IMR-90 (cell line): ENCODE results near the gene SHC1. TPM values are rescaled to one million over a fixed set of nuclear protein-coding genes. Genes with fewer than 3 reads are reported as not detected.

Experiments
- ATAC-seq: fragments of 200-7000 bp; cut with Tn5 transposase; 2 replicates; pipeline ENCODE4 v1.9.1; 2020; ENCODE audit warnings: low read depth, mild to moderate bottlenecking, moderate library complexity
- BruUV-seq: library from RNA; stranded (reverse); fragments of 400-500 nt; replicated peaks from 2 replicates; lab custom pipeline; 2021; lab: Mats Ljungman, UMichigan
- CTCF ChIA-PET: fragments of 300-600 bp; formaldehyde crosslinking; extraction: SDS; loops from one replicate; lab custom pipeline; 2021; ENCODE audit warnings: antibody characterized with exemption; lab: Yijun Ruan, JAX
- POLR2A ChIA-PET: fragments of 300-600 bp; sonication (Branson Sonifier 250); formaldehyde crosslinking; loops from one replicate; lab custom pipeline; 2022; ENCODE audit warnings: antibody characterized with exemption; ENCODE audit not compliant: unreplicated experiment; lab: Charles Lee
- DNase-seq: peaks from one replicate; pipeline ENCODE4 v3.0.0; 2013
- H2AFZ ChIP-seq: replicated peaks from 2 replicates; pipeline ENCODE3; 2013; ENCODE audit warnings: low read length, mild to moderate bottlenecking; ENCODE audit not compliant: poor library complexity
- H2AK5ac ChIP-seq: 2 replicates; pipeline ENCODE4 v1.6.1; 2013; ENCODE audit warnings: low read depth, low read length, inconsistent platforms
- H2AK9ac ChIP-seq: replicated peaks from 2 replicates; pipeline ENCODE3; 2013; ENCODE audit warnings: mild to moderate bottlenecking, low read depth, low read length, moderate library complexity; ENCODE audit not compliant: poor library complexity
- H2BK120ac ChIP-seq: 2 replicates; pipeline ENCODE4 v1.6.1; 2013; ENCODE audit warnings: low read depth, low read length, inconsistent platforms
- H2BK15ac ChIP-seq: 3 replicates; pipeline ENCODE4 v1.6.1; 2013; ENCODE audit warnings: low read depth, low read length, inconsistent platforms
- H2BK20ac ChIP-seq: 2 replicates; pipeline ENCODE4 v1.6.1; 2013; ENCODE audit warnings: low read depth, mild to moderate bottlenecking, inconsistent platforms, low read length, moderate library complexity
- H2BK5ac ChIP-seq: 2 replicates; pipeline ENCODE4 v1.6.1; 2013; ENCODE audit warnings: mild to moderate bottlenecking, low read depth, low read length, inconsistent platforms; ENCODE audit not compliant: poor library complexity, severe bottlenecking
- H3K14ac ChIP-seq: replicated peaks from 2 replicates; pipeline ENCODE4 v1.6.1; 2013; ENCODE audit warnings: low read depth, low read length, inconsistent platforms
- H3K18ac ChIP-seq: 2 replicates; pipeline ENCODE4 v1.6.1; 2013; ENCODE audit warnings: low read depth, low read length, control low read depth
- H3K23ac ChIP-seq: 2 replicates; pipeline ENCODE4 v1.6.1; 2013; ENCODE audit warnings: low read depth, low read length, inconsistent platforms
- H3K27ac ChIP-seq: 2 replicates; pipeline ENCODE4 v1.5.1; 2013; ENCODE audit warnings: mild to moderate bottlenecking, control low read depth, low read length; ENCODE audit not compliant: insufficient read depth
- H3K27me3 ChIP-seq: 2 replicates; pipeline ENCODE4 v1.6.1; 2013; ENCODE audit warnings: low read length; ENCODE audit not compliant: control insufficient read depth, insufficient read depth
- H3K36me3 ChIP-seq: 2 replicates; pipeline ENCODE4 v1.6.1; 2013; ENCODE audit warnings: low read length, mixed read lengths; ENCODE audit not compliant: control insufficient read depth, insufficient read depth
- H3K4ac ChIP-seq: 2 replicates; pipeline ENCODE4 v1.6.1; 2013; ENCODE audit warnings: low read depth, low read length, inconsistent platforms
- H3K4me1 ChIP-seq: 2 replicates; pipeline ENCODE4 v1.6.1; 2013; ENCODE audit warnings: low read length, mixed read lengths; ENCODE audit not compliant: control insufficient read depth, insufficient read depth
- H3K4me2 ChIP-seq: 2 replicates; pipeline ENCODE4 v1.6.1; 2013; ENCODE audit warnings: low read depth, mild to moderate bottlenecking, control low read depth, low read length, moderate library complexity
- H3K4me3 ChIP-seq: 2 replicates; pipeline ENCODE4 v1.5.1; 2013; ENCODE audit warnings: low read depth, mild to moderate bottlenecking, control low read depth, low read length, moderate library complexity; ENCODE audit not compliant: insufficient read depth
- H3K56ac ChIP-seq: 2 replicates; pipeline ENCODE4 v1.6.1; 2013; ENCODE audit warnings: low read length, inconsistent platforms; ENCODE audit not compliant: insufficient read depth; ENCODE audit errors: extremely low read depth
- H3K79me1 ChIP-seq, 2 experiments: 2 replicates each; pipeline ENCODE4 v1.6.1; 2013; ENCODE audit warnings: low read length in 2 of 2, inconsistent platforms in 1 of 2, low read depth in 1 of 2
- H3K9ac ChIP-seq: 2 replicates; pipeline ENCODE4 v1.6.1; 2013; ENCODE audit warnings: low read depth, low read length, control low read depth
- H3K9me1 ChIP-seq: 2 replicates; pipeline ENCODE4 v1.6.1; 2013; ENCODE audit warnings: low read length, inconsistent platforms; ENCODE audit not compliant: insufficient read depth
- H3K9me3 ChIP-seq: 2 replicates; pipeline ENCODE4 v1.6.1; 2013; ENCODE audit warnings: low read length; ENCODE audit not compliant: control insufficient read depth, insufficient read depth
- H4K20me1 ChIP-seq: 2 replicates; pipeline ENCODE4 v1.6.1; 2013; ENCODE audit warnings: low read length, inconsistent platforms; ENCODE audit not compliant: insufficient read depth
- H4K5ac ChIP-seq: 2 replicates; pipeline ENCODE4 v1.6.1; 2013; ENCODE audit warnings: mild to moderate bottlenecking, low read depth, low read length, control low read depth
- H4K8ac ChIP-seq, 2 experiments: 2 replicates each; pipeline ENCODE4 v1.6.1; 2013; ENCODE audit warnings: low read depth in 2 of 2, low read length in 2 of 2, control low read depth in 1 of 2, inconsistent platforms in 1 of 2
- H4K91ac ChIP-seq: 2 replicates; pipeline ENCODE4 v1.6.1; 2013; ENCODE audit warnings: low read depth, low read length, inconsistent platforms; ENCODE audit not compliant: insufficient read depth
- BHLHE40 ChIP-seq: fragments of 150-350 bp; IDR thresholded peaks from 2 replicates; pipeline ENCODE4 v1.6.1; 2016; ENCODE audit warnings: mild to moderate bottlenecking, low read depth, low read length
- CEBPB ChIP-seq: IDR thresholded peaks from 2 replicates; pipeline ENCODE4 v1.6.1; 2012; ENCODE audit warnings: low read depth, low read length, improper control_type of control experiment
- CHD1 ChIP-seq: IDR thresholded peaks from 2 replicates; pipeline ENCODE4 v1.6.1; 2012; ENCODE audit warnings: low read depth, low read length, improper control_type of control experiment
- FOS ChIP-seq: fragments of 150-350 bp; IDR thresholded peaks from 2 replicates; pipeline ENCODE4 v1.6.1; 2016; ENCODE audit warnings: low read depth, low read length
- MAFK ChIP-seq: IDR thresholded peaks from 2 replicates; pipeline ENCODE4 v1.6.1; 2012; ENCODE audit warnings: low read depth, low read length, improper control_type of control experiment
- MAZ ChIP-seq: IDR thresholded peaks from 2 replicates; pipeline ENCODE4 v1.6.1; 2012; ENCODE audit warnings: low read depth, mild to moderate bottlenecking, low read length, improper control_type of control experiment, moderate library complexity, borderline replicate concordance
- MXI1 ChIP-seq: IDR thresholded peaks from 2 replicates; pipeline ENCODE4 v1.6.1; 2012; ENCODE audit warnings: low read depth, mild to moderate bottlenecking, low read length, moderate library complexity, borderline replicate concordance
- NFE2L2 ChIP-seq: fragments of 150-350 bp; IDR thresholded peaks from 2 replicates; pipeline ENCODE4 v1.6.1; 2016; ENCODE audit warnings: low read depth, mild to moderate bottlenecking, low read length
- POLR2A ChIP-seq: IDR thresholded peaks from 2 replicates; pipeline ENCODE4 v1.6.1; 2012; ENCODE audit warnings: mild to moderate bottlenecking, low read depth, low read length
- RCOR1 ChIP-seq: IDR thresholded peaks from 2 replicates; pipeline ENCODE4 v1.6.1; 2012; ENCODE audit warnings: mild to moderate bottlenecking, low read length, improper control_type of control experiment; ENCODE audit not compliant: insufficient replicate concordance
- RFX5 ChIP-seq: IDR thresholded peaks from 2 replicates; pipeline ENCODE4 v1.8.0; 2012; ENCODE audit warnings: low read depth, mild to moderate bottlenecking, low read length, moderate library complexity
- SMC3 ChIP-seq: fragments of 150-350 bp; IDR thresholded peaks from 2 replicates; pipeline ENCODE4 v1.6.1; 2016; ENCODE audit warnings: low read depth, mild to moderate bottlenecking, antibody characterized with exemption, low read length, moderate library complexity
- WGBS, 2 experiments: methylation state at CpG; one replicate each; pipeline versions ENCODE4 v1.1.5 to v1.1.7; 2013; ENCODE audit warnings: missing lambda C conversion rate in 2 of 2; ENCODE audit not compliant: insufficient read length in 1 of 2; ENCODE audit errors: extremely low coverage in 2 of 2; 5-methylcytosine and 5-hydroxymethylcytosine counted together
- dilution Hi-C: fragments of 300-500 bp; cut with HindIII; formaldehyde crosslinking; loops from one replicate; pipeline ENCODE4 v1.14.3; 2018; ENCODE audit warnings: low sequenced_read_pairs; ENCODE audit not compliant: unreplicated experiment
- in situ Hi-C: fragments of 300-500 bp; cut with MboI; formaldehyde crosslinking; loops from 3 replicates; pipeline ENCODE4 v1.14.3; 2019; ENCODE audit warnings: low sequenced_read_pairs, inconsistent platforms, mixed read lengths
- intact Hi-C: fragments of 100-400 bp; cut with micrococcal nuclease; formaldehyde crosslinking; loops from 2 replicates; pipeline ENCODE4 v1.10.0; 2022
- polyA plus RNA-seq, 3 experiments: library from polyadenylated mRNA; depleted of rRNA; stranded (reverse); fragments of >200 nt; gene quantifications; 2 replicates each; pipeline ENCODE4 v1.2.3, GENCODE V29; 2012; ENCODE audit warnings: low replicate concordance in 1 of 3
- total RNA-seq: library from RNA; depleted of rRNA; stranded (reverse); fragments of >200 nt; gene quantifications from 2 replicates; pipeline ENCODE4 v1.2.3, GENCODE V29; 2012
- TF ChIP-seq, protein P1 (sequence below): fragments of 150-350 bp; IDR thresholded peaks from 2 replicates; pipeline ENCODE4 v1.6.1; 2016; ENCODE audit warnings: low read depth, mild to moderate bottlenecking, low read length, moderate library complexity, borderline replicate concordance
- TF ChIP-seq, protein P2 (sequence below): conservative IDR thresholded peaks from 2 replicates; pipeline ENCODE4 v1.5.1; 2012; ENCODE audit warnings: mild to moderate bottlenecking, low read depth, low read length, improper control_type of control experiment

Gene SHC1
- total and polyA plus RNA-seq, 2 of the 4 experiments (the other 2 are of a cell fraction): 352 to 355 TPM

DNA sequence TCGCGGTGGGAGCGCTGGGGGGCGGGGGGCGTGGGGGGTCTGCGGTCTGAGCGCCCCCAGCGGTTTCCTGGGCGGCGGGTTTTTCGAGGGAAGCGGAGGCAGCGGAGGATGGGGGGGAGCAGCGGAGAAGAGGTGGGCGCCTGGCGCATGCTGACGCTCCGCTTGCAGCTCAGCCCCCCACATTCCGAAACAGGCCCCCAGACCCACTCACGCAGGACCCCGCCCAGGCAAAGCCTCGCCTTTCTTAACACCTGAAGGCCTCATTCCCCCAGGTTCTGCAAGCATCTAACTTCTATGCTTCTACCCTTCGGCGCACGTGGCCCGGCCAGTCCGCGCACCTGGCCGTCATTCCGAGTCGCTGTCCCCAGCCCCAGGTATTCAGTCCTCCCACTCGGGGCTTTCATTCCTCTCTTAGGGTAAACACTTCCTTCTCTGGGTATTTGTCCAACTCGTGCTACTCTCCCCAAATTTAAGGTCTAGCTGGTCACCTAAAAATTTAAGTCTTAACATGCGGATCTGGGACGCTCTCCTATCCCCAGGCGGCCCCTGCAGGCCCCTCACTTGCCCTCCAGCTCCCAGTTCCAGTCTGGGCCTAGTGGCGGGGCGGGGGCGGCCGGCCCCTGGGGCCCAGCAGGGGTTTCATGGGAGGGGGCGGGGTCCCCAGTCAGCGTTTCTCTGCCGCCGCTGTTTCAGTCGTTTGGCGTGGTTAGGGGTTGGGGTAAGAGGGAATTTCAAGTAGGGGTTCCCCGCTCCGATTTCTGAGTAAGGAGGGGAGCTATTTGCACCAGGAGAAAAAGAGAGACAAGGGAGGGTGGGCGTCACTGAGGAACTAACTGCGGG, 29.2 kb upstream of the SHC1 start:
- intact Hi-C loops: loop anchor here (2.0 to 5.0 kb wide), 3 partner anchors 39 to 63 kb away; partner anchors contain the start of genes ADAM15, PMVK and PYGO2
- TF ChIP-seq MXI1 (no peak), MAFK (no peak), CEBPB (no peak), RFX5 (no peak), RCOR1 (no peak), MAZ (no peak), CHD1 (no peak), BHLHE40 (no peak), POLR2A (no peak), NFE2L2 (no peak), FOS (no peak), SMC3 (no peak)
- TF ChIP-seq, protein P1, sequence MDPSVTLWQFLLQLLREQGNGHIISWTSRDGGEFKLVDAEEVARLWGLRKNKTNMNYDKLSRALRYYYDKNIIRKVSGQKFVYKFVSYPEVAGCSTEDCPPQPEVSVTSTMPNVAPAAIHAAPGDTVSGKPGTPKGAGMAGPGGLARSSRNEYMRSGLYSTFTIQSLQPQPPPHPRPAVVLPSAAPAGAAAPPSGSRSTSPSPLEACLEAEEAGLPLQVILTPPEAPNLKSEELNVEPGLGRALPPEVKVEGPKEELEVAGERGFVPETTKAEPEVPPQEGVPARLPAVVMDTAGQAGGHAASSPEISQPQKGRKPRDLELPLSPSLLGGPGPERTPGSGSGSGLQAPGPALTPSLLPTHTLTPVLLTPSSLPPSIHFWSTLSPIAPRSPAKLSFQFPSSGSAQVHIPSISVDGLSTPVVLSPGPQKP: no peak
- TF ChIP-seq, protein P2, sequence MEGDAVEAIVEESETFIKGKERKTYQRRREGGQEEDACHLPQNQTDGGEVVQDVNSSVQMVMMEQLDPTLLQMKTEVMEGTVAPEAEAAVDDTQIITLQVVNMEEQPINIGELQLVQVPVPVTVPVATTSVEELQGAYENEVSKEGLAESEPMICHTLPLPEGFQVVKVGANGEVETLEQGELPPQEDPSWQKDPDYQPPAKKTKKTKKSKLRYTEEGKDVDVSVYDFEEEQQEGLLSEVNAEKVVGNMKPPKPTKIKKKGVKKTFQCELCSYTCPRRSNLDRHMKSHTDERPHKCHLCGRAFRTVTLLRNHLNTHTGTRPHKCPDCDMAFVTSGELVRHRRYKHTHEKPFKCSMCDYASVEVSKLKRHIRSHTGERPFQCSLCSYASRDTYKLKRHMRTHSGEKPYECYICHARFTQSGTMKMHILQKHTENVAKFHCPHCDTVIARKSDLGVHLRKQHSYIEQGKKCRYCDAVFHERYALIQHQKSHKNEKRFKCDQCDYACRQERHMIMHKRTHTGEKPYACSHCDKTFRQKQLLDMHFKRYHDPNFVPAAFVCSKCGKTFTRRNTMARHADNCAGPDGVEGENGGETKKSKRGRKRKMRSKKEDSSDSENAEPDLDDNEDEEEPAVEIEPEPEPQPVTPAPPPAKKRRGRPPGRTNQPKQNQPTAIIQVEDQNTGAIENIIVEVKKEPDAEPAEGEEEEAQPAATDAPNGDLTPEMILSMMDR: no peak

More for the DNA sequence above, 29.2 kb upstream of the SHC1 start:
- BruUV-seq: no TSS peak
- in situ Hi-C loops: no loop called here
- H4K20me1 ChIP-seq: no peaks in the 10 kb centered on the region
- peak overlapping the region; percentile 95 for H3K18ac ChIP-seq
- peak overlapping the region; percentile 11; the same call in 1 of the 2 replicates for H2BK20ac ChIP-seq
- peaks cover 7% of the 10 kb centered on the region for H3K9me1 ChIP-seq
- peak overlapping the region; percentile 98 for H2AK9ac ChIP-seq
- H4K91ac ChIP-seq: peak overlapping the region; percentile 69
- WGBS, 2 experiments: 5% methylated on average over 10 of the region's 50 CpGs; no CpG with 5 or more reads in 1 of the 2 experiments
- peak overlapping the region; percentile 78; the same call in 1 of the 2 replicates for H2BK120ac ChIP-seq
- peak overlapping the region; percentile 12 to 90 for H4K8ac ChIP-seq
- H3K14ac ChIP-seq: peak overlapping the region; percentile 15
- H3K4me2 ChIP-seq: peak overlapping the region; percentile 100
- DNase-seq: no peak
- peak overlapping the region; percentile 85 for H3K4ac ChIP-seq
- ChIA-PET POLR2A (interaction anchor here (0.6 kb wide), 1 partner anchor 274 kb away, joined by 3 read pairs; the partner anchor contains the start of gene CLK2), CTCF (interaction anchor here (0.9 to 2.1 kb wide), 10 partner anchors 18 to 519 kb away, joined by 3 to 11 read pairs (median 4); partner anchors contain the start of genes PBXIP1, PYGO2 and SHC1)
- H3K27me3 ChIP-seq: no peaks in the 10 kb centered on the region
- H3K23ac ChIP-seq: peak overlapping the region; percentile 76
- H2AFZ ChIP-seq: peak overlapping the region; percentile 78
- peak overlapping the region; percentile 85 for H2BK5ac ChIP-seq
- no peaks in the 10 kb centered on the region for H3K36me3 ChIP-seq
- peaks cover 15% of the 10 kb centered on the region for H3K4me1 ChIP-seq
- peak overlapping the region; percentile 75 for H3K4me3 ChIP-seq
- peak overlapping the region; percentile 91 for H3K27ac ChIP-seq
- H3K56ac ChIP-seq: no peak overlapping the region; the same call in 1 of the 2 replicates
- H4K5ac ChIP-seq: peak overlapping the region; percentile 90
- dilution Hi-C loops: no loop called here
- peak overlapping the region; percentile 90 for H2AK5ac ChIP-seq
- no peak for ATAC-seq
- peak overlapping the region; percentile 94 for H3K9ac ChIP-seq
- H3K9me3 ChIP-seq: no peaks in the 10 kb centered on the region
- peak overlapping the region; percentile 22; the same call in 1 of the 3 replicates for H2BK15ac ChIP-seq
- peaks cover 14 to 39% of the 10 kb centered on the region in 2 experiments for H3K79me1 ChIP-seq
